NCI-H146 (cell line): ENCODE results near the gene IL1RAPL2.
"Not testable (repeated sequence)": the region's sequence is repeated elsewhere in the genome, so short reads cannot be mapped to it uniquely, and the experiment has no call there.

ENCODE experiments used
- DNase-seq: peaks from one replicate; lab custom pipeline; 2025; lab: John Stamatoyannopoulos, UW

Gene IL1RAPL2

DNA sequence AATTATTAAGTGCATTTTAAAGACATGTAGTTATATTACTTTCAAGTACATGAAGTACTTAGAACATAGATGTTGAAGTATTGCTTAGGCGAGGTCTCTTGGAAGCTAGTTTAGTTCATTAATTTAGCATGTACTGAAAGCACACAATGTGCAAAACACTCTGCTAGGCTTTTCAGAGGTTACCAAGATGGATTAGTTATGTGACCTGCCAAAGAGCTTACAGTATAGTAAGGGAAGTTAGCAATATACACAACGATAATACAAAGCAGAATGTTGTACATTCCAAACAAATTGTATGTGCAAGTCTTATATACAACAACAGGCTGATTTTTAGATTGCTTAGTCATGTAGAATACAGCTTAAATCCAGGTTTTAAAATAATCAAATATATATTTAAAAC, 1137.9 kb downstream of the IL1RAPL2 start:
- no peak for DNase-seq

- no peak for DNase-seq
Observed at GRCh38 chrX:105706041-105706440, 1140.0 kb downstream of the IL1RAPL2 start.

- DNase-seq = no peak
Observed at GRCh38 chrX:105711805-105712204, 1145.8 kb downstream of the IL1RAPL2 start.

- no peak for DNase-seq
Observed at GRCh38 chrX:105715746-105716145, 1149.7 kb downstream of the IL1RAPL2 start.

GRCh38 chrX:105723966-105724735, 1158.2 kb downstream of the IL1RAPL2 start:
- no peak for DNase-seq

- no peak for DNase-seq
Observed at GRCh38 chrX:105725228-105725627, 1159.2 kb downstream of the IL1RAPL2 start.

- no peak for DNase-seq
Observed at GRCh38 chrX:105738162-105738561, 1172.2 kb downstream of the IL1RAPL2 start.

DNA sequence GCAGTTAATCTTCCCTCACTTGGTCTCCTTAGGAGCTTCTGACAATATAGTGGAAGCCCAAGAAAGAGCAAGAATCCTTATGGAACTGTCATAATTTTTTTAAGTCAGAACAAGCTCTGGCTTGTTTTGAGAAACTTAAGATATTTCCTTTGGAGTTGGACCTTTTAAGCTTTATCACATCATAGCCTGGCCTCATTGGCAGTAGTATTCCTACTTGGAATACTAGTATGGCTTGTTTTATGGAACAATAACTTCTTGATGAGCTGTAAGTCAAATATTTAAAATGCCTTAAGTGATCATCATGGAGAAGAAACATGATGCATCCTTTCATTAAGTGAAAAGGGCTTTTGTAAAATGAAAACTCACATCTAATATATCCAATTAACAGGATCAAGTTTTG, 1178.3 kb downstream of the IL1RAPL2 start:
- no peak for DNase-seq

DNA sequence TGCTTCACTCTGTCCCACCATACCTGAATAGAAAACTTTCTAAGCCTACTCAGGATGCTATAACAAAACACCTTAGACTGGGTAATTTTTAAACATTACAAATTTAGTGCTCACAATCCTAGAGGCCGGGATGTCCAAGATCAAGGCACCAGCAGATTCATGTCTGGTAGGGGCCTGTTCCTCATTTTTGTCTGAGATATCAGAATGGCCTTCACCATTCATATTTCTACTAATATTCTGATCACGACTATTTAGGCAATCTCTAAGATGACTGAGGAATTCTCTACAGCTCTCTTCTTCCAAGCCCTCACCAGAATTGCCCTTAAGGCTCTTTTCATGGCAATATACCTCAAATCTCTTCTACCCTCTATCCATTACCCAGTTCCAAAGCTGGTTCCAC, 1178.9 kb downstream of the IL1RAPL2 start:
- DNase-seq = no peak

DNA sequence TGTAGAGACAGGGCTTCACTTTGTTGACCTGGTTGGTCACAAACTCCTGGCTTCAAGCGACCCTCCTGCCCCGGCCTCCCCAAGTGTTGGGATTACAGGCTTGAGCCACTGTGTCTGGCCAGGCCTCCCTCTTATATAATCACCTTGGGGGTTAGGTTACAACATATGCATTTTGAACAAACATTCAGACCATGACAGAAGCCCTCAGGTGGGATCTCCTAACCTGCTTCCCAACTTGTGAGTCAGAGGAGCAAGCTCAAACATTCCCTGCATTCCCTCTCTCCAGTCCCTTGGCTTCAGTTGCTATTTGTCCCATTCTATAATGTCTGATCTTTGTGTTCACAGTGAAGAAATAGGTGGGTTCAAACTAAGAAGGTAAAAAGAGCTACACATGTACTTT, 1179.9 kb downstream of the IL1RAPL2 start:
- no peak for DNase-seq

- no peak for DNase-seq
Observed at GRCh38 chrX:105752338-105752956, 1186.4 kb downstream of the IL1RAPL2 start.

- DNase-seq = no peak
Observed at GRCh38 chrX:105753411-105753810, 1187.4 kb downstream of the IL1RAPL2 start.

DNA sequence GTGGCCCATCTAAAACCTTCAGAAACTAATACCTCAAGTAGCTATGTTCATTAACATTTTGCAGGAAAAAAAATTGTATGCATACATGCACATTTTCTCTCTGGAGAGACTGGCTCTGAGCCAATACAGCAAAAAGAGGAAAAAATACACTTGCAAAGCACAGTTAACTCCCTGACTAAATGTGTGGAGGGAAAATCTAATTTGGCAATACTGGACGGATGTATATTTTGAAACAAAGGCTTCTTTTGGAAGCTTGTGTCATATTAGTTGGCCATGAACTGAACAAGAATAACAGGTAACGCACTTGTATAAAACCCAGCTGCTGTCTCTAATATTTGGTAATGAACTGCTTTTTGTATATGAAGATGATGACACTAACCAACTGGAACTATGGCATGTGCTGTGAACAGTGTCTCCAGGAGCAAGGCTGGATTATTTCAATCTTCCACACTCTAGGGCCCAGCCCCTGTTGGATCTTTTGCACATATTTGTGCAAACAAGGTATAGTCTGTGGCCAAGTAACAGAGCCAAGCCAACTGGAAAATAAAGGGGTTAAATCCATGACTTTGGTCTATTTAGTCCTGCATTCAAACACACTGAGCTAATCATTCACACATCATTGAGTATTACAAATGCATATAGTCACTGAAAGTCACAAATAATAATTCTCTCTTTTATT, 1188.4 kb downstream of the IL1RAPL2 start:
- DNase-seq = no peak

DNA sequence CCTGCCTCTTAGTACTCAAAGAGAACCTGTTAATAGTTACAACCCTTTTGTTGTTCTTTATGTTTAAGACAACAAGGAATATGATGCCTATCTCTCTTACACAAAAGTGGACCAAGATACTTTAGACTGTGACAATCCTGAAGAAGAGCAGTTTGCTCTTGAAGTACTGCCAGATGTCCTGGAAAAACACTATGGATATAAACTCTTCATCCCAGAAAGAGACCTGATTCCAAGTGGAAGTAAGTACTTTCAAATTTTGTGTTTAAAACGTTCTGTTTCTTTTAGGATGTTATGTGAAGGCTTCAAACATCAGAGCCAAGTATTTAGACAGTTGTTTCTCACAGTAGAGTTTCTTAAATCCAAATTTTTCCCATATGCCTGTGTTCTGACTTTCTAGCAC, 1189.1 kb downstream of the IL1RAPL2 start:
- DNase-seq = no peak

- DNase-seq = no peak
Observed at GRCh38 chrX:105758754-105759153, 1192.8 kb downstream of the IL1RAPL2 start.

- no peak for DNase-seq
Observed at GRCh38 chrX:105759598-105759997, 1193.6 kb downstream of the IL1RAPL2 start.

GRCh38 chrX:105765691-105766090, 1199.7 kb downstream of the IL1RAPL2 start:
- no peak for DNase-seq

DNA sequence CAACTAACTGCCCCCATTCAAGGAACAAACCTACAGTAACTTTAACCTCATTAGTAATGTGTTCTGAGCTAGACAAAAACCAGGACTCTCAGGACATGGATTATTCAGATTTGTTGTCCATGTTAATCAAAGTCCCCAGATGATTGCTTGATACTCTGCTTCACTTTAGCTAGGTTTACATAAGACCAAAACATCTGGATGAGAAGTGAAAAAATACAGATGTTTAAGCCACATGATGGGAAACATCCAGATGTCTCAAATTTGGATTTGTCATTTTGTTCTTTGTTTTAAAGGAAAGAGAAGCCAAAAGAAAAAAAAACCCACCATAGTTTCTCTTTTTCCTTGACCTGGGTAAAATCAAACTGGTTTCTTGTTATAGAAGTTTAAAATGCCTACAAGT, 1207.8 kb downstream of the IL1RAPL2 start:
- DNase-seq = no peak

DNA sequence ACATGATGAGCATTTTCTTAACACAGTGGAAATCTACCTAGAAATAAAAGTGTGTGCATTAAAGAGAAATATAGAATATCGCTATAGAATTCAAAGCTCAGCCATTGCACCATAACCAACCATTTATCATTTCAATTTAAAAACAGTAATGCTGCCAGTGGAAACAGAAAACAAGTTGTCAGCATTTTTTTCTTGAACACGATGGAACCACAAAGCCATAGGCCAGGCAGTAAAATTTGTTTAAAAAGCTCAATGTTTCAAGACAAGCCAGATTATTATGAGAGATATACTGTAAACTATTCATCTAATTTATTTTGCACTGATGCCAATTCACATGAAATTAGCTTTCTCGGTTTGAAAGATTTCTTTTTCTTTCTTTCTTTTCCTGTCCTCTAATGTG, 1209.7 kb downstream of the IL1RAPL2 start:
- no peak for DNase-seq

DNA sequence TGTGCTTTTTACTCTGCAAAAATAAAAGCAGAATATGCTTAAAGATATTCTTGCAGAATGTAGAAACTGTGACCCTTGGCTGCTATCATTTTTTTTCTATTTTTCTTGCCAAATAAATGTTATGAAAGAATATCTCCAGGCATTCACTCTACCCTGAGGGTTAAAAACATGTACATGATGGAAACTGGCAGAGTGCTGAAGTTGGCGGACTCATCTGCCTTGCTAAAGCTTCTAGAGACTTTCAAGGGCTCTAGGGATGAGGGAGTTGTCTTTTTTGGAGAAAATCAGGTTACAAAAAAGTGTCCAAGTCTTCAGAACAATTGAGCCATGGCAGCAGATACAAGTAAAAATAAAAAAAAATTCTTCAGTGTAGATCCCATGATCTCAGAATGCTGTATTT, 1215.8 kb downstream of the IL1RAPL2 start:
- DNase-seq = no peak

GRCh38 chrX:105796877-105797276, 1230.9 kb downstream of the IL1RAPL2 start:
- DNase-seq = not testable (repeated sequence)

DNA sequence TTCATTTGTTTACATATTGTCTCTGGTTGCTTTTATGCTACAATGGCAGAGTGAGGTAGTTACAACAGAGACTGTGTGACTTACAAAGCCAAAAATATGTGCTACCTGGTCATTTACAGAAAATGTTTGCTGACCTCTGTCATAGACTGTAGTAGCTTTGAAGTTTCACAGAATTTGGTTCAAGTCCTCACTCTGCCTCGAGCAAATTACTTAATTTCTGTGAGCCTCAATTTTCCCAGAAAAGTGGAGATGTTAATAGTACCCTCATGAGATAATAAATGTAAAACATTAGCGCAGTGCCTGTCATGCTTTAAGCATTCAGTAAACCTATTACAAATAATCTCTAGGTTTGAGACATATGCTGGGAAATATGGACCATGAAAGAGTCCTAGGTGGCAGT, 1237.9 kb downstream of the IL1RAPL2 start:
- DNase-seq = no peak

DNA sequence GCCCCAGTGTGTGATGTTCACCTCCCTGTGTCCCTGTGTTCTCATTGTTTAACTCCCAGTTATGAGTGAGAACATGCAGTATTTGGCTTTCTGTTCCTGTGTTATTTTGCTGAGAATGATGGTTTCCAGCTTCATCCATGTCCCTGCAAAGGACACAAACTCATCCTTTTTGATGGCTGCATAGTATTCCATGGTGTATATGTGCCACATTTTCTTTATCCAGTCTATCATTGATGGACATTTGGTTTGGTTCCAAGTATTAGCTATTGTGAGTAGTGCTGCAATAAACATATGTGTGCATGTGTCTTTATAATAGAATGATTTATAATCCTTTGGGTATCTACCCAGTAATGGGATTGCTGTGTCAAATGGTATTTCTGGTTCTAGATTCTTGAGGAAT, 1239.7 kb downstream of the IL1RAPL2 start:
- not testable (repeated sequence) for DNase-seq
